Natural killer cell treated with Interleukin-12 subunit alpha and Interleukin-12 subunit beta and Interleukin-15 and Interleukin-18, amount 100 ng/mL, for 72 hours (primary cell): ENCODE measurements around the gene ABCB8. TPM values are rescaled to one million over a fixed set of nuclear protein-coding genes. Genes with fewer than 3 reads are reported as not detected.

ENCODE experiments used
- ATAC-seq, 2 donors: fragments of 150-1000 bp; cut with Tn5 transposase in 1 of 2; sonication (Bioruptor Pico), chemical (Tn5 transposase) in 1 of 2; 2 replicates each; pipeline ENCODE4 v1.10.0; 2021
- DNase-seq: peaks from one replicate; pipeline ENCODE4 v3.0.0; 2022; ENCODE audit warnings: low spot score
- H3K27ac Mint-ChIP-seq, 2 donors: 1 replicate in 1 of 2; 2 replicates in 1 of 2; pipeline ENCODE4 v1.8.0; 2022; ENCODE audit warnings: mixed read lengths in 2 of 2, mild to moderate bottlenecking in 1 of 2, moderate library complexity in 1 of 2
- H3K27me3 Mint-ChIP-seq, 2 donors: 1 replicate in 1 of 2; 2 replicates in 1 of 2; pipeline ENCODE4 v1.8.0; 2022; ENCODE audit warnings: mixed read lengths in 2 of 2
- H3K36me3 Mint-ChIP-seq: one replicate; pipeline ENCODE4 v1.8.0; 2022; ENCODE audit warnings: mixed read lengths
- H3K4me1 Mint-ChIP-seq, 2 donors: 1 replicate in 1 of 2; 2 replicates in 1 of 2; pipeline ENCODE4 v1.8.0; 2022; ENCODE audit warnings: low read depth in 2 of 2, mixed read lengths in 2 of 2, mild to moderate bottlenecking in 1 of 2
- H3K4me3 Mint-ChIP-seq: one replicate; pipeline ENCODE4 v1.8.0; 2022; ENCODE audit warnings: mixed read lengths
- H3K9me3 Mint-ChIP-seq: 2 replicates; pipeline ENCODE4 v1.8.0; 2022; ENCODE audit warnings: mixed read lengths
- total RNA-seq, 2 donors: library from RNA; stranded (reverse); gene quantifications; one replicate each; pipeline ENCODE4 v1.2.3, GENCODE V29; 2022

The ABCB8 gene
- total RNA-seq, 2 donors from 2014 or later: 43.1 to 82.8 TPM

DNA sequence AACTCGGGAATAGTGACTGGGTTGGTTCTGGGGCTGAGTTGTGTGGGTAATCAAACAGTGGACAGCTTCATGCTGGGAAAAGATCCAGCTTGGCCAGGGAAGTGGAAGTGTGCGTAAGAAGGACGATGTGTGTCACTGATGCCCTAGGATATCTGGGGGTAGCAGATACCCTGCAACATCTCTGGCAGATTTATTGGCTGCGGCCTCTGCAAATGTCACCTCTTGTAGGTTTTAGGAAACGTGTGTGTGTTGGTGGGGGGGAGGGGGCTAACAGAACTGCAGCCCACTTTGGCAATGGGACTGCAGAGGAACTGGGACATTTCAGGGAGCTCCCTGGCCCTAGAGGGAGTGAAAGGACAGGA is 57.1 kb downstream of the ABCB8 start:
- Mint-ChIP-seq H3K4me1 (peaks cover 35 to 37% of the 10 kb centered on the region in 2 donors), H3K9me3 (no peaks in the 10 kb centered on the region), H3K27ac (peak overlapping the region; percentile 24 to 56), H3K4me3 (peak overlapping the region; percentile 67), H3K27me3 (peaks cover 0 to 3% of the 10 kb centered on the region in 2 donors), H3K36me3 (no peaks in the 10 kb centered on the region)
- DNase-seq (no peak), ATAC-seq (no peak)

DNA sequence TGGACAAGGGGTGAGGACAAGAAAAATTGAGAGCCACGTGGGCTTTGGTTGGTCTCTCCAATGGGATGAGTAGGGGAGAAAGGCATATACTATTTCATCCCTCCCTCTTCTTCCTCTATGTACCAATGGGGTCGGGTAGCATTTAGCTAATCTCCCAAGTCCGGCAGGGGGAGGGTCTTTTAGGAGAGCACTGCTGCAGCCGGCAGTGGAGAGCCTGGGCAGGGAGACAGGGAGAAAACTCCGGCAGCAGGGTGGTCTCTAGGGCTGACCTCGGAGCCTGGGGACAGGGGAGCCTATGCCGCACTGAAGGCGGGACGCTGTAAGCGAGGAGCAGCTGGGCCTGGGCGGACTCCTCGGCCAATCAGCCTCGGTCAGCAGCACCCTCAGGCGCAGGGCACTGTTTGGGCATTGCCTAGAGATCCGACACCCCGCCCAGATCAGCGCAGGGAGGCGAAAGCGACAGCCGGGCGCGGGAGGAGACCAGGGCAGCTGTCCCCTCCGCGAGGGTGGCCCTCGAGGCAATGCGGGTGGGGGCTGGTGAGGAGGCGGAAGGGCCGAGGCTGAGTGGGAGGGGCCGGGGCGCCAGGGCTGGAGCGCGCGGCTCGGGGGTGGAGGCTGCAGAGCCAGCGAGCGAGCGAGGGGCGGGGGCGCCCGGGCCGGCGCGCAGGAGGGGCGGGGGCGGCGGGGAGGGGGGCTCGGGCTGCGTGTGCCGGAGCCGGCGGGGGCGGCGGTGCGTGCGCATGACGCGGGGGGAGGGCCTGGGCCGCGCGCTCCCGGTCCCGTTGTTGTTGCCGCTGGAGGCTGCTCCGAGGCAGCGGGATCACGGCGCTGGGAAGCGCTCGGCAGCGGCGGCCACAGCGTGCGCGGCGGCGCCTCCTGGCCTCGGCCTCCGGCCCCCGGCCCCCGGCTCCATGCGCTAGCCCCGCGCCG is 57.7 kb downstream of the ABCB8 start, which contains the start of gene AGAP3:
Gene AGAP3, plus strand, starts transcription at position 785 of the 930 bp plus-strand sequence. CDS start 267 bp downstream, outside the sequence.
- Mint-ChIP-seq H3K4me1 (peaks cover 35 to 37% of the 10 kb centered on the region in 2 donors), H3K36me3 (no peaks in the 10 kb centered on the region), H3K27me3 (peaks cover 0 to 3% of the 10 kb centered on the region in 2 donors), H3K4me3 (peak within 1 kb of the TSS; percentile 86), H3K27ac (peak within 1 kb of the TSS; percentile 33 to 56), H3K9me3 (no peaks in the 10 kb centered on the region)
- peak; percentile 63 to 76 for ATAC-seq
- DNase-seq: peak; percentile 85

DNA sequence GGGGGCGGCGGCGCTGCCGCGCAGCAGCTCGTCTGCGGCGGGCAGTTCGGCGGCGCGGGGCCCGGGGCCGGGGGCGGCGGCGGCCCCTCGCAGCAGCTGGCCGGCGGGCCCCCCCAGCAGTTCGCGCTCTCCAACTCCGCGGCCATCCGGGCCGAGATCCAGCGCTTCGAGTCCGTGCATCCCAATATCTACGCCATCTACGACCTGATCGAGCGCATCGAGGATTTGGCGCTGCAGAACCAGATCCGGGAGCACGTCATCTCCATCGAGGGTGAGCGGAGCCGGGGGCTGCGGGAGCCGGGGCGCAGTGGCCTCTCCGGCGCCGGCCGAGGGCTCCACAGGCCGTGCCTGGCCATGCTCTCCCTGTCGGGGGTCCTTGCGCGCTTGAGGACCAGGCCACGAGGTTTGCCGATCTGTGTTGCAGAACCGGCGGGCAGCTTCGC is 58.6 kb downstream of the ABCB8 start:
- ATAC-seq: peak in 1 of 2 donors; percentile 15
- Mint-ChIP-seq H3K4me1 (peaks cover 37 to 39% of the 10 kb centered on the region in 2 donors), H3K9me3 (no peaks in the 10 kb centered on the region), H3K36me3 (no peaks in the 10 kb centered on the region), H3K27me3 (peaks cover 0 to 3% of the 10 kb centered on the region in 2 donors), H3K4me3 (peak overlapping the region; percentile 86), H3K27ac (peak overlapping the region in 1 of 2 donors; percentile 33)
- DNase-seq: no peak

DNA sequence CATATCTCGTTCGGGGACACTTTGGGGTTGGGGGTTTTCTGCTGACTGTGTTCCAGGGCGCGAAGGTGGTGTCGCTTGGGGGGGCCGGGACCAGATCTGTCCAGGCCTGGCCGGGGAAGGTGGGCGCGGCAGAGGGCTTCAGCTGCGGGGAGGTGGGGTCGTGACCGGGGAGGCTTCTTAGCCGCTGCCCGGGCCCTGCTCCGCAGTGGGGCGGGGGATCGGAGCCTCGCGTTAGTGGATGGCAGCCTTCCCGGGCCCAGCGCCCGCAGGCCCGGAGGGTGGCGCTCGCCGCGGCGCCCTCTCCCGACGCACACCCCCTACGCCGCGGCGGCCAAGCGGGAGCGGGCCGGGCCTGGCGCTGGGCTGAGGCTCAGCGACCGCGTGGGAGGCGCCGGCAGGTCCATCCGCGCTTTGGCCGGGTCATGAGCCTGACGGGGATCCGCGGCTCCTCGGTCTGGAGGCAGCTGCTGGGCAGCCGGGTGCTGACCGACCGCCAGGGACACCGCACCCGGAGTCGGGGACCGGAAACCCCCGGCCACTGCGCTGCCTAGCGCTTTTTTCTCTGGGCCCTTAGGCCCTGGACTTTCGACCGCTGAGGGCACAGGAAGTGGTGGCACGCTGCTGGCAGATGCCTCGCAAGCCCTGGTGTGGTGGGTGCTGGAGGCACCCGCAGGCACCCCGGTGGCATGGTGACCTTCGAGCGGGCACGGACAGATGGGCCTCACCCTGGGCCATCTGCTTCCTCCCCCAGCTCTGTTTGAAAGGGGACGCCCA is 59.2 kb downstream of the ABCB8 start:
- peak overlapping the region; percentile 86 for H3K4me3 Mint-ChIP-seq
- peaks cover 36 to 37% of the 10 kb centered on the region in 2 donors for H3K4me1 Mint-ChIP-seq
- H3K36me3 Mint-ChIP-seq: no peaks in the 10 kb centered on the region
- peak; percentile 50 to 54 for ATAC-seq
- peak overlapping the region in 1 of 2 donors; percentile 44 for H3K27ac Mint-ChIP-seq
- peaks cover 0 to 3% of the 10 kb centered on the region in 2 donors for H3K27me3 Mint-ChIP-seq
- no peaks in the 10 kb centered on the region for H3K9me3 Mint-ChIP-seq
- peak; percentile 76 for DNase-seq

DNA sequence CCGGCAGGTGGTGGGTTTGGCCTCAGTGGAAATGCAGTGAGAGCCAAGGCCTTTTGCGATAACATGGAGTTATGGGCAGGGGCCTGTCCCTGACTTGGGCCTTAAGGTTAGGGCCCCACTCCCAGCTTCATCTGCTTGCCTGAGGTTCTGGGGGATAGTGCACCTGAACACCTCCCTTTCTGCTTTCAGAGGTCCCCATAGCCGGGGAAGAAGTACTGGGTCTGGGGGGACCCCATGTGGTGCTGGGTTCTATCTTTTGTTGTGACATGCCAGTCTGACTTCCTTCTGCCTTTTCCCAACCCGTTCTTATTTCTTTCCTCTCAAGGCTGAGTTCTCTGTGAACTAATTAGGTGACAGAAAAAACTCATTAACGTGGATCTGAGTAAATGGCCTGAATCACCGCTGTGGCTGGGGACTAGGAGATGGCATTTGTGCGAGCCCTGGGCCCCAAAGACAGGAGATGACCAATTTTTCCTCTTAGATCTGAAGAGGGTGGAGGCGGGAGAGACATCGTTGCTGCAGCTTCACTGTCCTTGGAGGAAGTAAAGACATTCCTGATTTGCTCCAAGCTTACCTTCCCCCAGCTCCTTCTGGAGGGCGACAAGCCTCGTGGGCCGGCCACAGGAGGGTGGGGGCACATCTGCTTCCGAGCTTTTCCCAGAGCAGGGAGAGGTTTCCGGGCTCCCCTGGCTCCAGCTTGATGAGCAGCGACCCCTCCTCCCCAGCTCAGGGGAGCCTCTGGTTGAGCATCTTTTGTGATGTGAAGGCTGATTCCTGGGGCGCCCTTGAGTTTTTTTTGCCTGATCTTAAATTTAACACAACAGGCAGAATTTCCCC is 60.0 kb downstream of the ABCB8 start:
- Mint-ChIP-seq H3K27ac (peak overlapping the region; percentile 22 to 44), H3K4me1 (peaks cover 31 to 32% of the 10 kb centered on the region in 2 donors), H3K9me3 (no peaks in the 10 kb centered on the region), H3K4me3 (peak overlapping the region; percentile 78), H3K36me3 (no peaks in the 10 kb centered on the region), H3K27me3 (peaks cover 0 to 3% of the 10 kb centered on the region in 2 donors)
- ATAC-seq: no peak
- DNase-seq: no peak

DNA sequence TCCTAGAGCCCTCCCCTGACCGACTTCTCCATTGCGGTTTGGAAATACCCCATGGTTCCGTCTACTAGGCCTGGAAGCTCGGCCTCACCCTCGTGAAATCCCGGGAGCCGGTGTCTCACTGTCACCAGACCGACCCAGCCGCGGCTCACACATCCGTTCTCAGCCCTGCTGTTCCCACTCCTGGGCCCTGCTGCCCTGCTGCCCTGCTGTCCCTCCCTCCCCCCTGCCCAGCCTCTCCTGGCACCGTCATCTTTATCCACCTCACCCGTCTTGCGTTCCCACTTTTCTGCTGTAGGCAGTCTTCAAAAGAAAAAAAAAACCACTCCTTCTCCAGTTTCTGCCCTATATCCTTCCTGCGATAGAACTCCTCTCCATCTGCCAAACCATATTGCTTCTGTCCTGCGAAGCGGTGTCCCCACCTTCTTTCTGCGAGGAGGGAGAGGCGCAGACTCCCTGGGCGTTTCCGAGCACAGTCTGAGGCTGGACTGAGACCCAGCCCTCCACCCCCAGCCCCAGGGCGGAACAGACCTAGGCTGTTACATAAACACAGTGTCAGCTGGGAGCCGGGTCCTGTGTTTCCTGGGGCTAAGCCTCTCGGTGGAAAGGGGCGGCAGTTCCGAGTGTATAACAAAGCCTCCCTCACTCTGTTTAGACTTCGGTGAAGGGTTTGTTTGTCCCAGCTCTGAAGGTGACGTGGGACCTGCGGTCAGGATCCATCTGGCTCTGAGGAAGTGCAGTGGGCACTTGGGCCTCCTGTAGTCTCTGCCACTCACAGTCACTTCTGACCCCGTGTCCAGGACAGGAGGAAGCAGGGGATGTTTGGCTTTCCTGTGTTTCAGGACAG is 60.8 kb downstream of the ABCB8 start:
- no peak for ATAC-seq
- peak overlapping the region; percentile 22 to 42 for H3K27ac Mint-ChIP-seq
- H3K27me3 Mint-ChIP-seq: peaks cover 0 to 3% of the 10 kb centered on the region in 2 donors
- DNase-seq: no peak
- H3K36me3 Mint-ChIP-seq: no peaks in the 10 kb centered on the region
- peak overlapping the region; percentile 69 for H3K4me3 Mint-ChIP-seq
- H3K4me1 Mint-ChIP-seq: peaks cover 31 to 32% of the 10 kb centered on the region in 2 donors
- H3K9me3 Mint-ChIP-seq: no peaks in the 10 kb centered on the region

DNA sequence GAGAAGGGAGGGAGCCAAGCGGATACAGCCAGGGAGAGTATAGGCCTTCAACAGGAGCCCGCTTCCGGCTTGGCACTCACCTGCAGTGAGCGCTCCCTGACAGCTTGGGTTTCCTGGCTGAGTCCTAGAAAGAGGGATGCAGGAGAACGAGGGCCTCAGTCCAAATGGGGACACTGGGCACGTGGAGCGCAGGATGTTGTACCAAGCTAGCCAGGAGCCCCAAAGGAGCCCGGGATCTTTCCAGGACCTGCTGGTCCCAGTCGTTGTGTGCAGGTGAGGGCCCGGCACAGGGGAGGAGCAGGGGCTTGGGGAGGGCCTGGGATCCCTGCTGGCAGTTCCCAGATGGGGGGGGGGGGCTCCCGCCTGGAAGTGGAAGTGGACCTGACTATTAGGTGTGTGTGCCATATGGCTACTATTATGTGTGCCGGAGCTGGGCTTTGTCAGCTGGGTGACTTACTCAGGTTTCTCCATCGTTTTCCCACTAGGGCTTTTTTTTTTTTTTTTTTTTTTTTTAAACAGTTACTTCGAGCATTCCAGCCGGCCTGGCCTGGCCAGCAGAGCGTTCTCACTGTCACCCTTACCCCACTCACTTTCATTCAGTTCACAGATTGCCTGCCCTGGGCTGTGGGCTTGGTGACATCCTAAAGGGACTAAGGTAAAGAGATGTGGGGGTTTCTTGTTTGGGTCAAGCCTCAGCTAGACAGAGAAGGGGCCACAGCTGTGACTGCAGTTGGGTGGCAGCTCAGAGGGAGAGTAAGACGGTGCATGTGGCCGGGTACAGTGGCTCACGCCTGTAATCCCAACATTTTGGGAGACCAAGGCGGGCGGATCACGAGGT is 61.9 kb downstream of the ABCB8 start:
- no peaks in the 10 kb centered on the region for H3K36me3 Mint-ChIP-seq
- DNase-seq (no peak), ATAC-seq (no peak)
- H3K9me3 Mint-ChIP-seq: no peaks in the 10 kb centered on the region
- no peak overlapping the region for H3K27ac Mint-ChIP-seq
- H3K27me3 Mint-ChIP-seq: peaks cover 0 to 2% of the 10 kb centered on the region in 2 donors
- no peak overlapping the region for H3K4me3 Mint-ChIP-seq
- H3K4me1 Mint-ChIP-seq: peaks cover 24 to 28% of the 10 kb centered on the region in 2 donors

DNA sequence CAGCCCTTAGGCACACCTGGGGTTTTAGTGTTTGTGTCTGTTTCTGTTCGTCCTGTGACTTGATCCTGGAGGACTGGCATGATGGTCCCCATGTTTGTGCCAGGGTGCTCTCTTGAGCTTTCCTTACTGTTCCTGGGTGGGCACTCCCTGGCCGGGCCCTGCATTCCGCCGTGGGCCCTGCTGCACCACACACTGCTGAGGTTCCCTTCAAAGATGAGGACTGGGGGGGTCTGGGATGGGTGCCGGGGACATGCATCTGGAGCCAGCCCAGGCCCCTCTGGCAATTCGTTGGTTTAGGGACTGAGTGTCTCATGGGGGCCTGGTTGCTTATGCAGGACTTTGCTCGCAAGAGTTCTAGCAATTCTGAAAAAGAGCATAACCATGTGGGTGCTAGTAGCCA is 62.8 kb downstream of the ABCB8 start:
- ATAC-seq (no peak), DNase-seq (no peak)
- no peak overlapping the region for H3K27ac Mint-ChIP-seq
- H3K27me3 Mint-ChIP-seq: no peaks in the 10 kb centered on the region
- no peaks in the 10 kb centered on the region for H3K9me3 Mint-ChIP-seq
- H3K36me3 Mint-ChIP-seq: no peaks in the 10 kb centered on the region
- peaks cover 17 to 20% of the 10 kb centered on the region in 2 donors for H3K4me1 Mint-ChIP-seq
- no peak overlapping the region for H3K4me3 Mint-ChIP-seq

DNA sequence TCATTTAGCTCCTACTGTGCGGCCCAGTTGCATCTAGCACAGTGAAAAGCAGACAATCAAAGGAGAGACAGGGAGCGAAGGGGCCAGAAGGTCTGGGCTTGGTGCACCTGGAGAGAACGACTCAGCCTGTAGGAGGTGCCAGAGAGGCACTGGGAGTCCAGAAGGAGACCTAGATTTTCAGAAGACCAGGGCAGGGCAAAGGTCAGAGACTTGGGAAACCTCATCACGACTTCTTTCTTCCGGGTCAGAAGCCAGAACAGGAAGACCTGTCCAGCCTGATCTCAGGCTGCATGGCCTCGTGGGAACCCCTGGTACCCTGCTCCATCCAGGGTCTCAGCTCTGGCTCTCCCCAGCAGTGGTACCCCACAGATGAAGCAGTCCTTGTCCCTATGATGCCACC is 63.2 kb downstream of the ABCB8 start:
- Mint-ChIP-seq H3K27ac (no peak overlapping the region), H3K27me3 (no peaks in the 10 kb centered on the region), H3K4me1 (peaks cover 16 to 20% of the 10 kb centered on the region in 2 donors), H3K4me3 (no peak overlapping the region), H3K9me3 (no peaks in the 10 kb centered on the region), H3K36me3 (no peaks in the 10 kb centered on the region)
- ATAC-seq (no peak), DNase-seq (no peak)

DNA sequence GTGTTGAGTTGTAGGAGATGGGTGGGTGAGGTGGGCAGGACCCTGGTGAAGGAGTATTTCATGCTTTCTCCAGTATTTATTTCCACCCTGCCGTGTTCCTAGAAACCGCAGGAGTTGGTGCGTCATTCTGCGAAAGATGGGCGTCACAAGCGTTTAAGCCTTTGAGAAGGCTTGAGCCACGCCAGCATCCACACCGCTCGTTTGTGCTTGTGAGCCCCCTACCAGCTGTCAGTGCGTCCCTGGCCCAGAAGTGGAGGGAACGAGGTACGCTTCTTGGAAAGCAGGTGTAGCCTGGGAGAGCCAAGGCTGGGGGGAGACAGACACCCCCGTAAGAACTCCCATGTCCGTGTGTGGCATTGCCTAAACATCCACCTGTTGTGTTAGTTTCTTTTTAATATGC is 63.7 kb downstream of the ABCB8 start:
- no peak for DNase-seq
- ATAC-seq: no peak
- Mint-ChIP-seq H3K27me3 (no peaks in the 10 kb centered on the region), H3K4me1 (peaks cover 16 to 20% of the 10 kb centered on the region in 2 donors), H3K27ac (no peak overlapping the region), H3K9me3 (no peaks in the 10 kb centered on the region), H3K4me3 (no peak overlapping the region), H3K36me3 (no peaks in the 10 kb centered on the region)

DNA sequence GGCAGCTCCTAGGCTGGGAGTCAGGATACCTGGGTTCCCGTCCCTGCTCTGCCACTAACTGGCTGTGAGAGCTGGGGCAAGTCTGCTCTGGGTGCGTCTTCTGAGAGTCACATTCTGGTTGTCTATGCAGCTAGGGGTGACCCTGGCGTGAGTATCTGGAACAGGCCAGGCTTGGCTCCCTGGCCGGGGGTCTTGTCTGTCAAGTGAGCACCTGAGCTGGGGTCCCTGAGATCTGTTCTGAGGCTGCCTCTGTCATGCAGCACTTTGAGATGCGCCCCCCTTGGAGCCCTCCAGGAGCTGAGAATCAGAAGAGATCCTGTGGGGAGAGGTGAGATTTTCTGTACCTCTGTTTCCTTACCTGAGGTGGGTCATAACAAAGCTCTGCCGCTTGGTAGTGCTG is 65.5 kb downstream of the ABCB8 start:
- H3K9me3 Mint-ChIP-seq: no peaks in the 10 kb centered on the region
- no peak overlapping the region for H3K27ac Mint-ChIP-seq
- no peak for DNase-seq
- no peak for ATAC-seq
- H3K4me1 Mint-ChIP-seq: peaks cover 10 to 16% of the 10 kb centered on the region in 2 donors
- H3K27me3 Mint-ChIP-seq: no peaks in the 10 kb centered on the region
- no peaks in the 10 kb centered on the region for H3K36me3 Mint-ChIP-seq
- H3K4me3 Mint-ChIP-seq: no peak overlapping the region

DNA sequence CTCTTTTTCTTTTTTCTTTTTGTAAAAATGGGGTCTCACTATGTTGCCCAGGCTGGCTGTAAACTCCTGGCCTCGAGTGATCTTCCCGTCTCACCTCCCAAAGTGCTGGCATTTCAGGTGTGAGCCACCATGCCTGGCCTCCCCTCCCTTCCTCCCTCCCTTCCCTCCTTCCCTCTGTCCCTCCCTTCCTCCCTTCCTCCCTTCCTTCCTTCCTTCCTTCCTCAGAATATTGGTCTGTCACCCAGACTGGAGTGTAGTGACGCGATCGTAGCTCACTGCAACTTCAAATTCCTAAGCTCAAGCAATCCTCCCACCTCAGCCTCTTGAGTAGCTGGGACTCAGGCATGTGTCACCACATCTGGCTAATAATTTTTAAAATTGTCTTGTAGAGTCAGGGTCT is 66.4 kb downstream of the ABCB8 start:
- Mint-ChIP-seq H3K27ac (no peak overlapping the region), H3K36me3 (no peaks in the 10 kb centered on the region), H3K4me1 (peaks cover under 1 to 8% of the 10 kb centered on the region in 2 donors), H3K4me3 (no peak overlapping the region), H3K9me3 (no peaks in the 10 kb centered on the region), H3K27me3 (no peaks in the 10 kb centered on the region)
- ATAC-seq: no peak
- no peak for DNase-seq
